Neuronal stem cell (in vitro differentiated cells): Measurements from ENCODE around the gene C14orf93.
A peak's percentile ranks its signal among the peaks of the same experiment; 100 is the strongest.

Source experiments
- DNase-seq: peaks from one replicate; pipeline ENCODE4 v3.0.0-alpha.2; 2013; ENCODE audit warnings: low spot score
- H2AFZ ChIP-seq: one replicate; pipeline ENCODE4 v1.6.1; 2013; ENCODE audit warnings: mild to moderate bottlenecking, low read length, inconsistent platforms
- H2AK5ac ChIP-seq: 2 replicates; pipeline ENCODE4 v1.6.1; 2013; ENCODE audit warnings: low read depth, mild to moderate bottlenecking, inconsistent platforms, low read length, moderate library complexity, mixed read lengths
- H2BK120ac ChIP-seq: 2 replicates; pipeline ENCODE4 v1.6.1; 2013; ENCODE audit warnings: low read depth, mild to moderate bottlenecking, inconsistent platforms, low read length, moderate library complexity, mixed read lengths
- H2BK12ac ChIP-seq: one replicate; pipeline ENCODE4 v1.6.1; 2013; ENCODE audit warnings: low read length, inconsistent platforms
- H2BK15ac ChIP-seq: 2 replicates; pipeline ENCODE4 v1.6.1; 2013; ENCODE audit warnings: mild to moderate bottlenecking, low read length, inconsistent platforms, mixed read lengths
- H2BK5ac ChIP-seq: one replicate; pipeline ENCODE4 v1.6.1; 2013; ENCODE audit warnings: inconsistent platforms, mild to moderate bottlenecking, low read length, moderate library complexity
- H3K14ac ChIP-seq: one replicate; pipeline ENCODE4 v1.6.1; 2013; ENCODE audit warnings: low read length, inconsistent platforms
- H3K18ac ChIP-seq: 2 replicates; pipeline ENCODE4 v1.6.1; 2013; ENCODE audit warnings: low read length, inconsistent platforms
- H3K23ac ChIP-seq: 2 replicates; pipeline ENCODE4 v1.6.1; 2013; ENCODE audit warnings: low read depth, mild to moderate bottlenecking, mixed read lengths, low read length, inconsistent platforms; ENCODE audit not compliant: poor library complexity
- H3K27ac ChIP-seq: replicated peaks from 3 replicates; pipeline ENCODE4 v1.5.1; 2013; ENCODE audit warnings: low read length, inconsistent platforms
- H3K27me3 ChIP-seq, 3 experiments: 2 replicates each; pipeline ENCODE4 v1.6.1; 2013; ENCODE audit warnings: low read length in 3 of 3, mild to moderate bottlenecking in 2 of 3, inconsistent platforms in 1 of 3, low read depth in 1 of 3, mixed read lengths in 1 of 3, moderate library complexity in 1 of 3; ENCODE audit not compliant: control insufficient read depth in 3 of 3, insufficient read depth in 3 of 3
- H3K36me3 ChIP-seq, 2 donors: replicated peaks in 1 of 2; 2 replicates each; pipeline ENCODE4 v1.6.1; 2013; ENCODE audit warnings: low read length in 2 of 2; ENCODE audit not compliant: control insufficient read depth in 2 of 2, insufficient read depth in 2 of 2
- H3K4ac ChIP-seq: 2 replicates; pipeline ENCODE4 v1.6.1; 2013; ENCODE audit warnings: inconsistent platforms, mild to moderate bottlenecking, low read length, moderate library complexity
- H3K4me1 ChIP-seq, 2 donors: 1 replicate in 1 of 2; 2 replicates in 1 of 2; pipeline ENCODE4 v1.6.1; 2013; ENCODE audit warnings: low read length in 2 of 2, low read depth in 1 of 2; ENCODE audit not compliant: control insufficient read depth in 2 of 2, insufficient read depth in 1 of 2
- H3K4me2 ChIP-seq: one replicate; pipeline ENCODE4 v1.6.1; 2013; ENCODE audit warnings: mild to moderate bottlenecking, low read length, inconsistent platforms; ENCODE audit not compliant: insufficient read depth, poor library complexity, severe bottlenecking
- H3K4me3 ChIP-seq, 2 donors: 2 replicates each; pipeline ENCODE4 v1.5.1; 2013; ENCODE audit warnings: low read length in 2 of 2, mild to moderate bottlenecking in 2 of 2, inconsistent platforms in 1 of 2, moderate library complexity in 1 of 2
- H3K79me1 ChIP-seq: one replicate; pipeline ENCODE4 v1.6.1; 2013; ENCODE audit warnings: low read depth, mild to moderate bottlenecking, inconsistent platforms, low read length, moderate library complexity
- H3K9ac ChIP-seq: one replicate; pipeline ENCODE4 v1.6.1; 2013; ENCODE audit warnings: mild to moderate bottlenecking, low read depth, low read length, inconsistent platforms; ENCODE audit not compliant: poor library complexity
- H3K9me3 ChIP-seq, 2 donors: replicated peaks in 1 of 2; 2 replicates each; pipeline versions ENCODE3 to v1.6.1; 2013; ENCODE audit warnings: low read length in 2 of 2, mild to moderate bottlenecking in 2 of 2, inconsistent platforms in 1 of 2, low read depth in 1 of 2, mixed read lengths in 1 of 2, moderate library complexity in 1 of 2; ENCODE audit not compliant: control insufficient read depth in 2 of 2, insufficient read depth in 1 of 2
- H4K8ac ChIP-seq: one replicate; pipeline ENCODE4 v1.6.1; 2013; ENCODE audit warnings: low read depth, mild to moderate bottlenecking, inconsistent platforms, low read length, moderate library complexity
- H4K91ac ChIP-seq: one replicate; pipeline ENCODE4 v1.6.1; 2013; ENCODE audit warnings: low read length, low read depth, mild to moderate bottlenecking, inconsistent platforms; ENCODE audit not compliant: poor library complexity
- WGBS, 2 donors: extraction: QIAGEN DNeasy Blood & Tissue Kit; methylation state at CpG; one replicate each; pipeline ENCODE4 v1.1.7; 2013; ENCODE audit warnings: missing lambda C conversion rate in 2 of 2, mixed read lengths in 1 of 2; ENCODE audit not compliant: insufficient read length in 2 of 2, insufficient replicate concordance in 1 of 2; ENCODE audit errors: extremely low coverage in 2 of 2; 5-methylcytosine and 5-hydroxymethylcytosine counted together

C14orf93 gene

DNA sequence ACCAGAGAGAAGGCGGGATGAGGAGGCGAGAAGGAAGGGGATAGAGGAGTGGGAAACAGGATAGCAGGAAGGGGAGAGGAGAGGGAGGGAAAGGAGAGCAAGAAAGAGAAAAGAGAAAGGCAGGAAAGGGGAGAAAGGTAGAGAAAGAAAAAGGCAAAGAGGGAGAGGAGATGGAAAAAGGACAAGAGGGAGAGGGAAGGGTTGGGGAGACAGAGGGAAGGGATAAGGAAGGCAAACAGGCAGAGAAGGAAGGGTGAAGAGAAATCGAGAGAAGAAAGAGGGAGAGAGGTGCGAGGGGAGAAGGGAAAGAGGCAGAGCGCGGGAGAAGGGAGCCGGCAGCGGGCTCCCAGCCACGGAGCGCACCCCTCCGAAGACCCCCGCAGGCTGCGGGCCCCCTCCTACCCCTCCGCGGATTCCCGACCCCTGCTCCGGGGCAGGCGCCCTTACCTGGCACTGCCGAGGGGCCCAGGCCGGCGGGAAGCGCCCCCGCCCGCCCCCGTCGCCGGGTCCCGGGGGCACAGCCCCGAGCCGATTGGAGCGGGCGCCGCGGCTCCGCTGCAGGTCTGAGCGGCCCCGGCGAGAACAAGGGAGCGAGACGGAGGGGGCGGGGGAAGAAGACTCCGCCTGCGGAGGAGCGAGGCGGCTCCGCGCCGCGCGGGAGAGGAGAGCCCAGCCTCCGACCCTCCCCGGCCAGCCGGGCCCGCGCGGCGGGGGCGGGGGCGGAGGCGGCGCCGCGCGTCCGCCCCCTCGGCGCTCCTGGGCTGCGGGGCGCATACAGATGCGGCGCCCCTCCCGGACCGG lies 47.2 kb upstream of the C14orf93 start, which contains the start of gene CDH24:
TSS of gene CDH24 (minus strand) at position 565 of the 801 bp plus-strand sequence. CDS start 1,787 bp downstream, outside the sequence.
- Histone ChIP-seq H3K36me3 (peaks cover 37 to 70% of the 10 kb centered on the region in 2 donors), H3K9me3 (no peaks in the 10 kb centered on the region), H3K4me2 (peak within 1 kb of the TSS; percentile 97), H3K4me1 (peaks cover 6% of the 10 kb centered on the region in 2 donors), H2AFZ (peak within 1 kb of the TSS; percentile 91), H2BK5ac (peak within 1 kb of the TSS; percentile 47), H3K18ac (peak within 1 kb of the TSS; percentile 92), H2BK12ac (no peak within 1 kb of the TSS), H3K9ac (peak within 1 kb of the TSS; percentile 90), H3K27me3 (no peaks in the 10 kb centered on the region), H3K23ac (peak within 1 kb of the TSS; percentile 94), H3K79me1 (peaks cover 5% of the 10 kb centered on the region), H3K14ac (peak within 1 kb of the TSS; percentile 39), H4K8ac (no peak within 1 kb of the TSS), H2BK120ac (no peak within 1 kb of the TSS), H3K27ac (peak within 1 kb of the TSS; percentile 90), H2AK5ac (no peak within 1 kb of the TSS), H3K4me3 (peak within 1 kb of the TSS; percentile 62 to 82), H2BK15ac (peak within 1 kb of the TSS; percentile 39), H3K4ac (no peak within 1 kb of the TSS), H4K91ac (no peak within 1 kb of the TSS)
- no CpG with 5 or more reads among the region's 73 CpGs for WGBS, 2 donors
- DNase-seq: peak; percentile 78

DNA sequence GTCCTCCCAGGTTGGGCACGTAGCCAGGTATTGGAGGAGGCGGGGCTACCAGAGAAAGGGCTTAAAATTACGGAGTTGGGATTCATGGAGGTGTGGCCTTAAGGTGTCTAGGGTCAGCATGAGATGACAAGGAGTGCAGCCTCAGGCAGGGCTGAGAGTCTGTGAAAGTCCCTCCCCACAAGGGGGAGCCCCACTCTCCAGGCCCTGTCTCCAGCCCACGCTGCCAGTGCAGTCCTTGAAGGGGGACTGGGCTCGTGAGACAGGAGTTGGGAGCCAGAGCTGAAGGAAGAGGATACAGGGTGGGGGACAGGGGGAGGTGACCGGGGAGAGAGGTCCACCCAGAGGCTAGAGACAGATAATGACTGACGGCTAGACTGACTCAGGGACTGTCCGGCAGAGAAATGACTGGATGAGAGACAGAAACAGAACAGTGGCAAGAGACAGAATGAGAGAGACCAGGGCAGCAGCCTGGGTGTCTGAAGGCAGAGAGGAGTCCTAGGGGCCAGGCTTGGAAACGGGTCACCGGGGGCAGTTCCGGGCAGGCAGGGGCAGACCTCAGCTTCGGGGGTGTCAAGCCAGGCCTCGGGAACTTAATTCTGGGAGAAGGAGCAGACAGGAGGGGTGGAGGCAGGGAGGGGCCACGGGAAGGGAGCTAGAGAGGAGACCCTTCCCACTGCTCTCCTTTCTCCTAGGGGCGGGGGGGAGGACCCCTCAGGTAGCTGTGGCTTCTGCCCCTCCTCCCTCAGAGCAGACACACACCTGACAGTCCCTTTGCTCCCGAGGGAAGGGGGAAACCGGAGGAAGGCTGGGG lies 46.4 kb upstream of the C14orf93 start:
- H3K9ac ChIP-seq: peak overlapping the region; percentile 90
- peak overlapping the region; percentile 91 for H2AFZ ChIP-seq
- no peak overlapping the region for H3K27ac ChIP-seq
- H2BK120ac ChIP-seq: no peak overlapping the region
- H3K9me3 ChIP-seq: no peaks in the 10 kb centered on the region
- H3K4me1 ChIP-seq: peaks cover 6% of the 10 kb centered on the region in 2 donors
- no peak overlapping the region for H3K23ac ChIP-seq
- no peak overlapping the region for H2AK5ac ChIP-seq
- no peak overlapping the region for H4K91ac ChIP-seq
- no peak overlapping the region for H3K4ac ChIP-seq
- peaks cover 5% of the 10 kb centered on the region for H3K79me1 ChIP-seq
- H2BK12ac ChIP-seq: no peak overlapping the region
- no peak overlapping the region for H4K8ac ChIP-seq
- H3K36me3 ChIP-seq: peaks cover 34 to 72% of the 10 kb centered on the region in 2 donors
- H2BK15ac ChIP-seq: no peak overlapping the region
- peak overlapping the region; percentile 2 for H2BK5ac ChIP-seq
- peak overlapping the region; percentile 62 to 82 for H3K4me3 ChIP-seq
- H3K14ac ChIP-seq: peak overlapping the region; percentile 39
- WGBS, 2 donors: no CpG with 5 or more reads among the region's 17 CpGs
- H3K27me3 ChIP-seq: no peaks in the 10 kb centered on the region
- H3K18ac ChIP-seq: peak overlapping the region; percentile 50
- peak overlapping the region; percentile 97 for H3K4me2 ChIP-seq
- DNase-seq: peak; percentile 77

DNA sequence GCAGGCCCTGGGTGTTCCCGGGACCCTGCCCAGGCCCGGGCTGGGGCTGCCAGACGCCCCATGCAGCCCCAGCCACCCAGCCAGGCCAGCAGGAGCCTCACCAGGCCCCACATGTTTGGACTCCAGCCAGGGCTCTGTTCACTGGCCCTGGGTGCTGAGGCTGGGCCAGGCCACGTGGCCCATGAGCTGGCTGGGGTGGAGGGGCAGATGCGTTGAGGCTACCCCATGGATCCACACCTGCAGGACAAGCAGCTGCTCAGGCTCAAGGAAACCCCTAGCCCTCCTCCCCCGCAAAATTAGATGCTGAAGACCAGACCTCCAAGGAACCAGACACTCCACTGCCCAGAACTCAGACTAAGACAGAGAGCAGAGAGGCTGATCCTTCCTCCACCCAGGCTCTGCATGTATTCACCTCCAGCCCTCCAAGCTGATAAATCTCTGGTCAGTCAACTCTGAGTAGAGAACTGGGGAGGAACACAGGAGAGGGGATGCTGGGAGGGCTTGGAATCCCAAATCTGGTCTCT lies 45.7 kb upstream of the C14orf93 start:
- Histone ChIP-seq H3K14ac (peak overlapping the region; percentile 3), H3K36me3 (peaks cover 29 to 72% of the 10 kb centered on the region in 2 donors), H4K8ac (no peak overlapping the region), H2AK5ac (no peak overlapping the region), H2AFZ (no peak overlapping the region), H3K4me2 (peak overlapping the region; percentile 97), H4K91ac (no peak overlapping the region), H3K9me3 (no peaks in the 10 kb centered on the region), H3K23ac (no peak overlapping the region), H3K79me1 (peaks cover 5% of the 10 kb centered on the region), H3K27me3 (no peaks in the 10 kb centered on the region), H3K4me1 (peaks cover 6% of the 10 kb centered on the region in 2 donors), H2BK5ac (peak overlapping the region; percentile 2), H3K4ac (no peak overlapping the region), H3K9ac (no peak overlapping the region), H3K27ac (no peak overlapping the region), H2BK120ac (no peak overlapping the region), H3K4me3 (no peak overlapping the region), H2BK15ac (no peak overlapping the region), H2BK12ac (no peak overlapping the region), H3K18ac (no peak overlapping the region)
- no CpG with 5 or more reads among the region's 6 CpGs for WGBS, 2 donors
- DNase-seq: no peak
